Hematopoietic multipotent progenitor cell treated with erythropoietin and hydrocortisone succinate and interleukin-3 and kit ligand, for 8 days (in vitro differentiated cells): ENCODE measurements around the gene CARHSP1.
A peak's percentile ranks its signal among the peaks of the same experiment; 100 is the strongest.
"Not testable (repeated sequence)": the region's sequence is repeated elsewhere in the genome, so short reads cannot be mapped to it uniquely, and the experiment has no call there.

Source experiments
- DNase-seq: peaks from one replicate; pipeline ENCODE4 v3.0.0-alpha.2; 2015

Gene CARHSP1

DNA sequence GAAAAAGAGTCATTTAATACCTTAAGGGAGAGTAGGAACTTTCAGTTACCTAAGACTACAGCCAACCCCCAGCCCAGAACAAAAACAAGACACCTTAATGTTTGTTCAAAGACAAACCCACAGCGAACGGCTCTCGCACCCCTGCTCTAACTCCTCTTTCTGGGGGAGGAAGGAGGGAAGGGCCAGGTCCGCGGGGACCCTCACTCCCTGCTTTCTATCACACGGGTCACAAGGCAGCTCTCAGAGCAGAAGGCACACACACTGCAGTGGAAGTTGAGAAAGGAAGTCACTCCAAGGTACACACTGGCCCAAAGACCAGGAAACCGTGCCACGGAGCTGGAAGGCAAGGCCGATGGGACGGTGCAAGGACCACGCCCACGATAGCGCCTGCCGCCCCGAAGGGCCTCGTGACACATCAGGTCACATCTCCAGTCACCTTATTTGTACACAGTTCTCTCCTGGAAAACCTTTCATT is 23.3 kb upstream of the CARHSP1 start:
- DNase-seq: no peak

DNA sequence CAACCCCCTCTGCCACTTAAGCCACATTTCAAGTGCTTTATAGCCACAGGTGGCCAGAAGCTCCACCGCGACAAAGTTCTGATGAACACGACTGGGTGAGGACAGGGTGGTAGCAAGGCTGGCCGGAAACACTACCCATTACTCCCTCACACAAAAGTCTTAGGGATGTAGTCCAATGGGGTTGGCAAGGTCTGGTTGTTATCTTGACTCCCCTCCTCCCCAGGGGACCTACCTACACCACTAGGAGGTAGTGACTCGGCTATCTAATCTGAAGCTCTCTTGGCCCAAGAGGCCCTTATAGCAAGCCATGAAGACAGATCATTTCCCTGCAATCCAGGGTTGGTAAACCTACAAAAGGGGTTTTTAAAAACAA is 21.7 kb upstream of the CARHSP1 start:
- DNase-seq: no peak

DNA sequence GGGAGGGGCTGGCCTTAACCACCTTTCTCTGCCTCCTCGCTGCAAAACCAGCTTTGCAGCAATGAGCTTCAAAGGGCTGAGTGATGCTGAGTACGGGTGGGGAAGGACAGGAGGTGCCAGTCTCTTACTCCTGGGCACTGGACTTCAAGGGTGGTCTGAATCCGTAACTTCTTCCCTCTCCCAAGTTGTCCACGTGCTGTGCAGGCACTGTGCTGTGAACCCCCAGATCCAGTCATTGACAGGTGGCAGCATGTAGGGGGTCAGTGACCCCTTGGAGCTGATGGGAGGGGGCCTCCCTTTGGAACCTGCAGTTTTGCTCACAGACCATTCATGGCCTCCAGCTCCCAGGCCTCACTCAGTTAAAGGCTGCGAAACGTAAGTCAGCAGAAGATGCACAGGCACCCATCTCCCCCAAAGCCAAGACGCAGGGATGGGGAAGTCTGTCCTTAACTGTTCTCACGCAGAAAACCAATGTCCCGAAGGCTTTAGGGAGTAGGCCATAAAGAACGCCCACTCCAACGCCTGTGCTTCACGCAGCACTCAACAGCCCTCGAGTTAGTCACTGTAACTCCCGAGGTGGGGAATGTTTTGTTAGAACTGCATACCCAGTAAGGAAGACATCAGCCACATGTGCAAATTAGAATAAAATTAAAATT is 21.2 kb upstream of the CARHSP1 start:
- no peak for DNase-seq

DNA sequence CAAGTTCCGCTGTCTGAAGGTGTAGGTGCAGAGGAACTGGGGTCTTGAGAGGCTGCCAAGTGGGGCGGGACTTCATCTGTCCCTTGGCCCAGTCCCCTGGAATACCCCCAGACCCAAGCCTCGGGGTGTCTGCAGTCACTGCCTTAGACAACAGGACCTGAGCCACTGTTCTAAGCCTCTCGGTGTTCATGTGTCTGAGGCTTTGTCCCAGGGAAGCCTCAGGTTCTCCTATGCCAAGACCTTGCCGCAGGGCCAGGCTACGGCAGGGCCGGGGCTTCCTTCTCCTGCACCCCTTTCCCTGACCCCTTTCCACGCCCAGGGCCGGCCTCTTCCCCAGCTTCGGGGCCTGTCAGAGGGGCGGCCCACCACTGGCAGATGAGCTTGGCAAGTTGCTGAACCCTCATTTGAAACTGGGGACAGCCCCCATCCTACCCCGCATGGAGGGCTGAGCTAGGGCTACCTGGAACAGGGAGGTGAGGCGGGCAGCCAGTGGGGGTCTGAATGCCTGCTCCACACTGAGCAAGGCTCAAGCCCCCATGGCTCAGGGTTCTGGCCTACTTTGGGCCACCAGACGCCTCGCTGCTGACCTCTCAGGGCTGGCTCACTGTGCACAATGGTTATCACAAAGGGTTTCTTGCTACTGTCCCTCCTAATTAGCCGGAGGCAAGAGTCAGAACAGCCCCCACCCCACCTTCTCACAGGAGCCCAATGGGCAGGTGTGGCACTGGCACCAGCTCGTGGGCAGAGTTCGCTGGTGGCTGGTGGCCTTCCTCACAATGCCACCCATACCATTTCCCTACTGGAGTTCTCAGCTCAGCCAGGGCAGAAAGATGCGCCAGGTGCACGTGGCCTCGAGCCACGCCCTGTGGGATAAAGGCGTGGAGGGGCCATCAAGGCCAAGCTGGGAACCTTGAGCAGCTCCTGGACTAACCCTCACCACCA is 20.4 kb upstream of the CARHSP1 start:
- no peak for DNase-seq

DNA sequence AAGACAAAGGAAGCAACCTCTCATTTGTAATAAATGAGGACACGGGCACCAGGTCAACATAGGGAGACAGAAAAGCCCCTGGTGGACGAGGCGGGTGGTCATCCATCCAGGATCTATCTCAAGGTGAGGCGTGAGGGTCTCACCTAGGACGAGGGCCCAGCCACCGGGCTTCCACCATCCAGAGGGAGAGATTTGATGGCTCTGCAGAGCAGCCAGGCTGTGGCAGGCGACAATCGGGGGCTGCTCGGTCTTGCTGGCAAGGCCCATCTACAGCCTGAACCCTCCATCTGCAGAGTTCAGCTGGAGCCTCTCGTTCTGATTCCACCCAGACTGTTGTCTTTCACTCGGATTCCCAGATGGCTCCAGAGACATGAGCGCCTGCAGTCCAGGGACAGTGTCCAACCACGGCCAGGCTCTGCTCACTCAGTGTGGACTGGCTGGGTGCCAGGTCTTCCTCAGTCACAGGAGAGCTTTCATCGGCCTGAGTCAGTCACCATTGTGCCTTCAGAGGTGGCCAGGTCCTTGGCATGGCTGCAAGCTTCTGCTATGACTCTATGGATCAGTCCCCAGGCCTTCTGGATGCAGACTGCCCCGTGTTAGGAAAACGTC is 19.2 kb upstream of the CARHSP1 start:
- DNase-seq: peak; percentile 36

DNA sequence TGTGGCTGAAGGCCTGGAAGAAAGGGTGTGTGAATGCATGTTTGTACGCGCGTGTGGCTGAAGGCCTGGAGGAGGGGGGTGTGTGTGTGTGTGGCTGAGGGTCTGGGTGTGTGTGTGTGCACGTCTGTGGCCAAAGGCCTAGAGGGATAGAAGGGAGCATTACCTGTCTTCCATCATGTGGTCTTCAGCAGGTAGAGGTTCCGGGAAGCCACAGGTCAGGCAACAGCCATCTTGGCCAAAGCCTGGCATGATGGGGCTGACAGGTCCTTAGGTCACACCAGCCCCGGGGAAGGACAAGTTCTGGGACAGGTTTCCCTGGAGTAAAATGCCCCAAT is 18.6 kb upstream of the CARHSP1 start:
- no peak for DNase-seq

DNA sequence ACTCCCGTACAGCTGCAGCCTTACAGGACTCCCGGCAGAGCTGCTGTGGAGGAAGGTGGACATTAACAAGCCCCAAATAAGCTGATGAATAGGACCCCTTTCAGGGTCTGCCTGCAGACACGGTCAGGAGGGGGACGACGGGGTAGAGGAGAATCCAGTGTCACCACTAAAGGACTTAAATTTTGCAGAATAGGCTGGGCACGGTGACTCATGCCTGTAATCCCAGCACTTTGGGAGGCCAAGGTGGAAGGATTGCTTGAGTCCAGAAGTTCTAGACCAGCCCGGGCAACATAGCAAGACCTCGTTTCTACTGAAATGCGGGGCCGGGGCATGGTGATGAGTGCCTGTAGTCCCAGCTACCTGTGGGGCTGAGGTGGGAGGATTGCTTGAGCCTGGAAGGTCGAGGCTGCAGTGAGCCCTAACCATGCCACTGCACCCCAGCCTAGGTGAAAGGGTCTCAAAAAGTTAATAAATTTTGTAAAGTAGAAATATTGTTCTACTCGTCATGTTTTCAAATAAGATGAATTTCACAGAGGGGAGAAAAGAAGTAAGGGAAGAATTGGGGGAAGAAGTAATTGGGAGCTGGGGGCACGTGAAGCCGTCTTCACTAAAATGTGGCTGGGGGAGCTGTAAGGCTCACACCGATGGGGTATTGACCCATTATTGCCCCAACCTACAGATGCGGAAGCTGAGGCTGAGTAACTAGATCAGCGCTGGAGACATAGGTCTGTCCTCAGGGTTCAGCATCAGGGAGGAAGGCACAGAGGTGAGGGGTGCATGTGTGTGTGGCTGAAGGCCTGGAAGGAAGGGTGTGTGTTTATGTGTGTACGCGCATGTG is 18.0 kb upstream of the CARHSP1 start:
- no peak for DNase-seq

DNA sequence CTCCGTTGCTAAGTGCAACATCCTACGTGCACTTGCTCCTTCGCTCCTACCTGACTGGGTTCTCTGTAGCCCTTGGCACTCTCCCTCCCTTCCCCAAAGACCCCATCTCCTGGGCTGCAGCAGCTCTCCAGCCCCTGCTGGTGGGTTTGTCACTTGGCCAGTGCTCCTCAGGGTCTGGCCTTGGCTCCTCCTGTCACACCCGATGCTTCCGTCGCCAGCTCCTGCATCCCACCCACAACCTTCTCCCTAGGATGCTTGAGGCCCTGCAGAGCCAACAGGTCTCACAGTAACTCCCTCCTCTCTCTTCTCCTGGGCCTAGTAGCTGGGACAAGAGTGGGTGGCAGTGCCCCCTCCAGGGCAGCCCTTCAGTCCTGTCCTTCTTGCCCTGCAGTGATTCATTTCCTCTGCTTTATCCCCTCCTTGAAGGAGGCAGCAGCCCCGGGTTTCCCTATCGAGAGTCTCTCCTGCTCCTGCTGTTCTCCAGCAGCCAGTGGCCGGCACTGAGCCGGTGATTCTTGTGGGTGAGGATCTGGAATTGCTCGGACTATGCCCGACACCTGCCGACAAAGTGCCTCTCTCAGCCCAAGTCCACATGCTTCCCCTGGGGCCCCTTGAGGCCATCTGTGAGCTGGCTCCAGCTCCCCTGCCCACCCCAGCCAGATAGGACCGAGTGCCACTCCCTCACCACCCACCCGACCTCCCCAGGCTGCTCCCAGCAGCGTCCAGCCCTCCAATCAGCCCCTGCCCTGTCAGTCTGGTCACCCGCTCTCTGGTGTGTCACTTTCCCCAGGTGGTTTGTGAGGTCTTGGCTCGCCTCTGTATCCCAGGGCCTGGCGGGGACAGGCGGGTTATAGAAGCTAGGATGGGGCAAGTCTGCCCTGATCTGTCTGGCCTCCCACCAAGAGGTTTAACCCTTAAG is 17.1 kb upstream of the CARHSP1 start:
- DNase-seq: no peak

DNA sequence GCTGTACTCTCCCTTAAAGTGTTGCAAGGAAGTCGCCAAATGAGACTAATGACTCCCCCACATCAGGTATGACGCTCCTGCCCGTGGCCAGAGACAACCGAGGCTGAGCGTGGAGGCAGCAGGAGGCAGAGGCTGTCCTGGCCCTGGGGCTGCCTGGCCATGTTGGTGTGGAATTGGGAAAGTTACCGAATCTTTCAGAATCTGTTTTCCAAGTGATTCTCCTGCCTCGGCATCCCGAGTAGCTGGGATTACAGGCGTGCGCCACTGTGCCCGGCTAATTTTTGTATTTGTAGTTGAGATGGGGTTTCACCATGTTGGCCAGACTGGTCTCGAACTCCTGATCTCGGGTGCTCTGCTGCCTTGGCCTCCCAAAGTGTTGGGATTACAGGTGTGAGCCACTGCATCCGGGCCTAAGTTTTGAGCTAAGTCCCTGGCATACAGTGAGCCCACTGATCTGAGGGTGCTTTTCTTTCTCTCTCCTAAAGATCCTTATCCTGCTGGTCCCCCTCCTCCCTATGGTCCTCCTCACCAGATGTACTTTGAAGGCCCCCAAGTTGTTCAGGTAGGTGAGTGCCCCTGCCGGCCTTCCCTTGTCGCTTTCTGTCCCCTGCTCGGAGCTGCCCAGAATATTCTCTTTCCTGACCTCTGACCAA is 14.0 kb upstream of the CARHSP1 start:
- no peak for DNase-seq

DNA sequence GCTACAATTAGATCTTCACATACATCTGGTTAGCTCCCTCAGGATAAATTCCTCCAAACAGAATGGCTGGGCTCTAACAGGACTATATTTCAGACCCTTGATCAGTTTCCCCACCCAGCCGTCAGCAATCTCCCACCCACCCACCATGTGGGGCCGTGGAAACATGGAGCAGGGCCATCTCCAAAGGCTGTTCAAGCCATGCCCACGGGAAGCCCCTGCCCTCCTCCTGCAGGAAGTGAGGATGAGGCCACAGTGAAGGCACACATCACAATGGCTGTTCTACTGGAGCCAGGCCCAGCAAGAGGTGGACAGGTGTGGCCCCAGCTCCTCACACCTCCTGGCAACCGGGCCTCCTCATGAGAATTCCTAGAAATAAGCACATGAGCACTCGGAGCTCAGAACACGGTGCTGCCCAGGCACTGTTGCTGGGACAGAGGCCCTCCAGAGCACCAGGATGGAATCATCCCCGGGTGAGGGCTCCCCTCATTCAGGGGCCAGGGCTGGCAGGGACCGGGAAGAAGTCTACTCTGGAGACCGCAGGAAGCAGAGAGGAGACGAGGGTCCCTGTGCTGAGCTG is 13.3 kb upstream of the CARHSP1 start, which contains the start of gene LITAFD:
Gene LITAFD, plus strand, starts transcription at position 311 of the 577 bp plus-strand sequence. CDS start 2,005 bp downstream, outside the sequence.
- no peak for DNase-seq

DNA sequence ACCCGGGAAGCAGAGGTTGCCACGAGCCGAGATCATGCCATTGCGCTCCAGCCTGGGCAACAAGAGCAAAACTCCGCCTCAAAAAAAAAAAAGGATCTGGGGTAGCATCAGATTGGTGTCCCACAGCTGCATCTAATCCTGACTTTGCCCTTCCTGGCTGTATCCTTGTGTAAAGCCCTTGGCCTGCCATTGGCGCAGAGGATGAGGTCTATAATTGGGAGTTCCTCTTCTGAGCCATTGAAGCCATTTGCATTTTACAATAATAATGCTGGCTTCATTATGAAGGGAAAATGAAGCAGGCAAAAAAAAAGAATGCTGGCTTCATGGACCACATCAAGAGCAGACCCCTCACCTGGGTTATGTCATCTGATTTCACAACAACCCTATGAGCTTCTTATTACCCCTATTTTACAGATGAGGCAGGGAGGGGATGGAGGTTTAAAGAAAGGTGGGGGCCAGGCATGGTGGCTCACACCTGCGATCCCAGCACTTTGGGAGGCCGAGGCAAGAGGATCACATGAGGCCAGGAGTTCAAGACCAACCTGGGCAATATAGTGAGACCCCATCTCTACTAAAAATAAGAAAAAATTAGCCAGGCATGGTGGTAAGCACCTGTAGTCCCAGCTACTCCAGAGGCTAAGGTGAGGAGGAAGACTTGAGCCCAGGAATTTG is 12.2 kb upstream of the CARHSP1 start:
- no peak for DNase-seq

DNA sequence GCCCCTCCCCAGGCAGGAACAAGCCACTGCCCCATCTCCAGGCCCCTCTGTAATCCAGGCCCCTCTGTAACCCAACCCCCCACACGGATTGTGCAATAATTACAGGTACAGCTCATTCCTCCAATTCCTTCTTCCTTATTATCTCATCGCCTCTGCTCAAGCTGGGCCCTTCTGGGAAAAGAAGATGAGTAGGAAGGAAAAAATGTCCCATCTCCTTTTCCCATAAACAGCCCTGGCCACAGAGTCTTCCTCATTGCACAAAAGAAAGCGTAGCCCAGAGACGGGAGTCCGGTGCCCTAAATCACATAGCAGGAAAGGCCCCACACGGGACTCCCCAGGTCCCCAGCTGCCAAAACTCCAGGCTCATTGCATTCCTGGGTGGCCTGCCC is 9.7 kb upstream of the CARHSP1 start:
- DNase-seq: no peak

DNA sequence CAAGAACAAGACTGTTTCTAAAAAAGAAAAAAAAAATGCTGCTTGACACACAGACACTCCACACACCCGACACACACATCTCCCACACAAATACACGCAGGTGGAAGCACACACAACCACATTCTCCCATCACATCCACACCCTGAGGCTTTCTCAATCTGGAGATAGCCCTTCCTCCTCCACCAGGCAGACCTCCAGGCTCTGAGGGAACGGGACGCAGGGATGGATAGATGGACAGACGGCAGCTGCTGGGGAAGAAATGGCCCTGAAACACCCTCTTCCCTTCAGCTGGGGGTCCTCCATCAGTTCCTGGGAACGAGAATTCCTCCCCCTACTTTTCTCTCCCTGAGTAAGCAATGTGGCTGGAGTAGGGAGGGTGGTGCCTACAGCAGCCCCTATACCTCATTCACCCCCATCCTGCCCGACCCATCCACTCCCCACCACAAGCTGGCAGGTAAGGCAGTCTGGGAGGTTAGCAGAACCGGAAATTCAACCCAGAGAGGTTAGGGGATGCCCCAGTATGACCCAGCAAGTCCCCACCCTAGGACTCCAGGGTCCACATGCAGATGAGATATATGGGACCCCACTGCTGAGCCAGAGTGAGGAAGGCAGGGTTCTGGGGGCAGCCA is 9.2 kb upstream of the CARHSP1 start:
- DNase-seq: no peak

DNA sequence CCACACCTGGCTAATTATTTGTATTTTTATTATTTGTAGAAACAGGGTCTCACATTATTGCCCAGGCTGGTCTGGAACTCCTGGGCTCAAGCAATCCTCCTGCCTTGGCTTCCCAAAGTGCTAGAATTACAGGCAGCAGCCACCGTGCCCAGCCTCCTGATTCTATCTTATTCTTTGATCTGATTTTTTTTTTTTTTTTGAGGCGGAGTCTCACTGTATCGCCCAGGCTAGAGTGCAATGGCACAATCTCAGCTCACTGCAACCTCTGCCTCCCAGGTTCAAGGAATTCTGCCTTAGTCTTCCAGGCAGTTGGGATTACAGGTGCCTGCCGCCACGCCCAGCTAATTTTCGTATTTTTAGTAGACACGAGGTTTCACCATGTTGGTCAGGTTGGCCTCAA is 6.5 kb upstream of the CARHSP1 start:
- not testable (repeated sequence) for DNase-seq

DNA sequence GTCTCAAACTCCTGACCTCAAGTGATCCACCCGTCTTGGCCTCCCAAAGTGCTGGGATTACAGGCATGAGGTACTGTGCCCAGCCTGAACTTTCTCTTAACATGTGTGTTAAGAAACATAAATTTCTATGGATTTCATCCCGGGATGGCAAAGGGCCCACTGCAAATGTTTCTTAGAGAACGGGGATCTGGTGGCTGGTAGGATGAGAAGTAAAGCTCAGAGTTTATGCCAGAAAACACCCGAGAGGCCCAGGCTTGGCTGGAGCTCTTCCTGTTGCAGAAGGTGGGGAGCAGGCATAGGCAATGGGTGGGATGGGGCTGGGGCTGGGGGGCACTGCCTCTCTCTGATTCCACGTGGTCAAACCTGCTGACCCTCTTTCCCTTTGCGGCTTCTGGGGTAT is 5.6 kb upstream of the CARHSP1 start:
- no peak for DNase-seq

DNA sequence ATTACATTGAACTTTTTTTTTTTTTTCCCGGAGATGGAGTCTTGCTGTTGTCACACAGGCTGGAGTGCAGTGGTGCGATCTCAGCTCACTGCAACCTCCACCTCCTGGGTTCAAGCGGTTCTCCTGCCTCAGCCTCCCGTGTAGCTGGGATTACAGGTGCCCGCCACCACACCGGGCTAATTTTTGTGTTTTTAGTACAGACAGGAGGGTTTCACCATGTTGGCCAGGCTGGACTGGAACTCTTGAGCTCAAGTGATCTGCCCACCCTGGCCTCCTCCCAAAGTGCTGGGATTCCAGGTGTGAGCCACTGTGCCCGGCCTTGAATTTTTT is 5.0 kb upstream of the CARHSP1 start:
- not testable (repeated sequence) for DNase-seq

DNA sequence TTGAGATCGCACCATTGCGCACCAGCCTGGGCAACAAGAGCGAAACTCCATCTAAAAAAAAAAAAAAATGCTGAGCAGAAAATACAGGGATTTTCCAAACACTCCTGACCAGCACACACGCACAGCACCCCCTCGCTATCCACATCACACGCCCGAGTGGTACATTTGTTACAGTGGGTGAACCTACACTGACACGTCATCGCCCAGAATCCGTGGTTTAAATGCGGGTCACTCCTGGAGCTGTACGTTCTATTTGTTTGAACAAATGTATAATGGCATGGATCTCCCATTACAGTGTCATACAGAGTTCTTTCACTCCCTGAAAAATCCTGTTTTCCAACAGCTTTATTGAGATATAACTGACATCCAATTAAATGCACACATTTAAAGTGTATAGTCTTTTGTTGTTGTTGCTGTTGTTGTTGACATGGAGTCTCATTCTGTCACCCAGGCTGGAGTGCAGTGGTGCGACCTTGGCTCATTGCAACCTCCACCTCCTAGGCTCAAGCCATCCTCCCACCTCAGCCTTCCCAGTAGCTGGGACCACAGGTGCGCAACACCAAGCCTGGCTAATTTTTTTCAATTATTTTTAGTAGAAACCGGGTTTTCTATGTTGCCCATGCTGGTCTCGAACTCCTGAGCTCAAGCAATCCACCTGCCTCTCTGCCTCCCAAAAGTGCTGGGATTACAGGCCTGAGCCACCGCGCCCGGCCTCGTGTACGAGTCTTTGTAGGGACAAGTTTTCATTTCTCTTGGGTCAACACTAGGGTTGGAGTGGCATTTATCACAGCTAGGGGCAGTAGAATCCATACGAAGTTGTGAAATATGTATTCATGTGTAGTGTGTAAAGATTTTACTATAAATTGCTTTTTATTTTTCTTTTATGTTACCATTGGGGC is 4.4 kb upstream of the CARHSP1 start:
- DNase-seq: peak; percentile 16

DNA sequence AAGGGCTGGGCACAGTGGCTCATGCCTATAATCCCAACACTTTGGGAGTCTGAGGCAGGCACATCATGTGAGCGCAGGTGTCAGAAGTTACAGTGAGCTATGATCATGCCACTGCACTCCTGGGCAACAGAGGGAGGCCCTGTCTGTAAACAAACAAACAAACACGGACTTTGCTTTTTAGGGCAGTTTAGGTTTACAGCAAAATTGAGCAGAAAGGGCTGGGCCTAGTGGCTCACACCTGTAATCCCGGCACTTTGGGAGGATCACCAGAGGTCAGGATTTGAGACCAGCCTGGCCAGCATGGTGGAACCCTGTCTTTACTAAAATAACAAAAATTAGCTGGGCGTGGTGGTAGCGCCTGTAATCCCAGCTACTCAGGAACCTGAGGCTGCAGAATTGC is 3.3 kb upstream of the CARHSP1 start:
- no peak for DNase-seq

DNA sequence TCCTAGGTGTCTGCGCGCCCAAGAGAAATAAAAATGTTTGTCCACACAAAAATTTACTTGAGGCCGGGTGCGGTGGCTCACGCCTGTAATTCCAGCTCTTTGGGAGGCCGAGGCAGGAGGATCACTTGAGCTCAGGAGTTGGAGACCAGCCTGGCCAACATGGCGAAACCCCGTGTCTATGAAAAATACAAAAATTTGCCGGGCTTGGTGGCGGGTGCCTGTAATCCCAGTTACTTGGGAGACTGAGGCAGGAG is 1.1 kb upstream of the CARHSP1 start:
- DNase-seq: not testable (repeated sequence)
